Transverse colon (tissue), 4 donors: ENCODE measurements around the gene PLCD3. TPM values are rescaled to one million over a fixed set of nuclear protein-coding genes. Genes with fewer than 3 reads are reported as not detected.

Experiments
- DNase-seq: peaks from one replicate; pipeline ENCODE4 v3.0.0-alpha.2; 2019
- H3K27ac ChIP-seq, 4 donors: fragments of 200-600 bp; sonication (generic); 2 replicates each; pipeline ENCODE4 v1.5.1; 2016 to 2018; ENCODE audit warnings: inconsistent platforms in 4 of 4
- H3K27me3 ChIP-seq: fragments of 200-600 bp; sonication (generic); 2 replicates; pipeline ENCODE4 v1.5.1; 2017; ENCODE audit warnings: inconsistent platforms
- H3K36me3 ChIP-seq, 4 donors: fragments of 200-600 bp; sonication (generic); 2 replicates each; pipeline ENCODE4 v1.5.1; 2017 to 2019; ENCODE audit warnings: inconsistent platforms in 4 of 4
- H3K4me1 ChIP-seq, 4 donors: fragments of 200-600 bp; sonication (generic); 2 replicates each; pipeline ENCODE4 v1.5.1; 2017 to 2020; ENCODE audit warnings: inconsistent platforms in 4 of 4
- H3K4me3 ChIP-seq, 4 donors: fragments of 200-600 bp; sonication (generic); 1 replicate in 1 of 4; 2 replicates in 3 of 4; pipeline versions ENCODE4 v1.5.1 to v1.6.1; 2017 to 2019; ENCODE audit warnings: inconsistent platforms in 4 of 4
- H3K9me3 ChIP-seq, 2 donors: fragments of 200-600 bp; sonication (generic); 2 replicates each; pipeline ENCODE4 v1.5.1; 2017 to 2019; ENCODE audit warnings: inconsistent platforms in 2 of 2
- EP300 ChIP-seq: sonication (generic); formaldehyde crosslinking; IDR thresholded peaks from one replicate; pipeline ENCODE4 v1.6.1; 2017; ENCODE audit warnings: antibody characterized with exemption, low read depth
- POLR2A ChIP-seq: fragments of 450-650 bp; IDR thresholded peaks from one replicate; pipeline ENCODE4 v1.6.1; 2016; ENCODE audit warnings: antibody characterized with exemption, mild to moderate bottlenecking, moderate library complexity
- POLR2AphosphoS5 ChIP-seq, 3 donors: sonication (generic); formaldehyde crosslinking; IDR thresholded peaks; one replicate each; pipeline ENCODE4 v1.6.1; 2016; ENCODE audit warnings: antibody characterized with exemption in 3 of 3
- WGBS, 2 donors: methylation state at CpG; one replicate each; pipeline ENCODE4 v1.1.5; 2018; ENCODE audit warnings: low coverage in 1 of 2; 5-methylcytosine and 5-hydroxymethylcytosine counted together
- in situ Hi-C, 4 donors: fragments of 200-750 bp; cut with MboI; loops; one replicate each; pipeline versions ENCODE4 v1.15.0 to v1.15.1; 2017; ENCODE audit warnings: low sequenced_read_pairs in 3 of 4, low pct_ligation_motif_present in 1 of 4, low pct_unique_long_range_greater_than_20kb in 1 of 4
- intact Hi-C: fragments of 100-400 bp; cut with DNase I; formaldehyde crosslinking; loops from one replicate; pipeline ENCODE4 v1.15.1; 2023; ENCODE audit warnings: low total_unique reads
- total RNA-seq, 4 donors: library from RNA; depleted of rRNA; stranded (reverse); fragments of >200 nt; gene quantifications; one replicate each; pipeline ENCODE4 v1.1.0, GENCODE V29; 2016
- TF ChIP-seq, protein P1 (sequence below), 5 experiments: fragments of 200-600 bp in 3 of 5; fragments of 450-650 bp in 2 of 5; sonication (generic) in 3 of 5; IDR thresholded peaks; 1 replicate in 2 of 5; 2 replicates in 3 of 5; pipeline ENCODE4 v1.5.1; 2016 to 2017; ENCODE audit warnings: antibody characterized with exemption in 5 of 5, inconsistent platforms in 3 of 5, mild to moderate bottlenecking in 2 of 5, moderate library complexity in 1 of 5

Gene PLCD3
- total RNA-seq, 4 donors from 2014 or later = 157 to 369 (median 335) TPM

DNA sequence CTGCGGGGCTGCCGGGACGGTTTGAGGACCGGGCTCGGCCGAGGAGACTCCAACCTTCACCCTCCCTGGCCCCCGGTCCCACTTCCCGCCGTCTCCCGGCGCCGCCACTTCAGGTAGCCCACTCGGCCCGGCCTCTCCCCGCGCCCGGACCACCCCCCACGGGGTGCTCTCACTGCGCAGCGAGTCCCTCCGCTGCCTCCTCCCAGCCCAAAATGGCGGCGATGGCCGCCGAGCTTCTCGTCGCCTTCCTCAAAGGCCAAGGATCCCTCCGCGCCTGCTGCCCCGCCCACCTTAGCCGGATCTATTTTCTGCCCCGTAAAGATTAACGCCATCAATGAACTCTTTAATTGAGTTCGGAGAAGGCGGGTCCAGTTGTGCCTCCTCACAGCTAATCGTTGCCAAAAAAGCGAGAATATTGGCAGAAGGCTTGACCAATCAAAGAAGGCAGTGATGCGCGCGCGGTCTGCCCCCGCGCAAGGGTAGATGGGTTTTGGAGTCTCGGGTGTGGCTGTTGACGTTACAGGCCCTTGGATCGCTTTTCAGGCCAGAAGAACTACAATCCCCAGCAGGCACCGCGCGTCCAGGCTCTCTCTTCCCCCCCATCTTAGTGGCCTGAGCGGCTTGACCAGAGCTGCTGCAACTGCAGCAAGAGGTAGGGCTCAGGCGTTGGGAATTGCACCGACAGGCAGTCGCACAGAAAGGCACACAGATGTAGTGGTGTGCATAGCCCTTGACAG lies 29.1 kb upstream of the PLCD3 start, which contains the start of gene HEXIM2:
TSS of gene HEXIM2 (plus strand) at position 588 of the 737 bp plus-strand sequence. CDS start 919 bp downstream, outside the sequence.
- Histone ChIP-seq H3K4me3 (peak within 1 kb of the TSS; percentile 59 to 85 (median 75)), H3K9me3 (no peaks in the 10 kb centered on the region), H3K36me3 (no peaks in the 10 kb centered on the region), H3K4me1 (peaks cover 19 to 47% (median 36%) of the 10 kb centered on the region in 4 donors), H3K27ac (peak within 1 kb of the TSS; percentile 94 to 99 (median 98)), H3K27me3 (no peaks in the 10 kb centered on the region)
- WGBS, 2 donors = 0% methylated on average over 31 of the region's 53 CpGs; no CpG with 5 or more reads in 1 of the 2 donors
- in situ Hi-C loops (no loop called here), intact Hi-C loops (loop anchor here (2.0 kb wide), 1 partner anchor 15 kb away; no protein-coding TSS in a partner anchor)
- TF ChIP-seq, protein P1, sequence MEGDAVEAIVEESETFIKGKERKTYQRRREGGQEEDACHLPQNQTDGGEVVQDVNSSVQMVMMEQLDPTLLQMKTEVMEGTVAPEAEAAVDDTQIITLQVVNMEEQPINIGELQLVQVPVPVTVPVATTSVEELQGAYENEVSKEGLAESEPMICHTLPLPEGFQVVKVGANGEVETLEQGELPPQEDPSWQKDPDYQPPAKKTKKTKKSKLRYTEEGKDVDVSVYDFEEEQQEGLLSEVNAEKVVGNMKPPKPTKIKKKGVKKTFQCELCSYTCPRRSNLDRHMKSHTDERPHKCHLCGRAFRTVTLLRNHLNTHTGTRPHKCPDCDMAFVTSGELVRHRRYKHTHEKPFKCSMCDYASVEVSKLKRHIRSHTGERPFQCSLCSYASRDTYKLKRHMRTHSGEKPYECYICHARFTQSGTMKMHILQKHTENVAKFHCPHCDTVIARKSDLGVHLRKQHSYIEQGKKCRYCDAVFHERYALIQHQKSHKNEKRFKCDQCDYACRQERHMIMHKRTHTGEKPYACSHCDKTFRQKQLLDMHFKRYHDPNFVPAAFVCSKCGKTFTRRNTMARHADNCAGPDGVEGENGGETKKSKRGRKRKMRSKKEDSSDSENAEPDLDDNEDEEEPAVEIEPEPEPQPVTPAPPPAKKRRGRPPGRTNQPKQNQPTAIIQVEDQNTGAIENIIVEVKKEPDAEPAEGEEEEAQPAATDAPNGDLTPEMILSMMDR (IDR thresholded peaks at IDR 0.05) = no peak
- TF ChIP-seq POLR2A (peak; percentile 91), POLR2AphosphoS5 (IDR thresholded peaks at IDR 0.05) (peak; percentile 88 to 98 (median 96))
- peak; percentile 99 for DNase-seq

DNA sequence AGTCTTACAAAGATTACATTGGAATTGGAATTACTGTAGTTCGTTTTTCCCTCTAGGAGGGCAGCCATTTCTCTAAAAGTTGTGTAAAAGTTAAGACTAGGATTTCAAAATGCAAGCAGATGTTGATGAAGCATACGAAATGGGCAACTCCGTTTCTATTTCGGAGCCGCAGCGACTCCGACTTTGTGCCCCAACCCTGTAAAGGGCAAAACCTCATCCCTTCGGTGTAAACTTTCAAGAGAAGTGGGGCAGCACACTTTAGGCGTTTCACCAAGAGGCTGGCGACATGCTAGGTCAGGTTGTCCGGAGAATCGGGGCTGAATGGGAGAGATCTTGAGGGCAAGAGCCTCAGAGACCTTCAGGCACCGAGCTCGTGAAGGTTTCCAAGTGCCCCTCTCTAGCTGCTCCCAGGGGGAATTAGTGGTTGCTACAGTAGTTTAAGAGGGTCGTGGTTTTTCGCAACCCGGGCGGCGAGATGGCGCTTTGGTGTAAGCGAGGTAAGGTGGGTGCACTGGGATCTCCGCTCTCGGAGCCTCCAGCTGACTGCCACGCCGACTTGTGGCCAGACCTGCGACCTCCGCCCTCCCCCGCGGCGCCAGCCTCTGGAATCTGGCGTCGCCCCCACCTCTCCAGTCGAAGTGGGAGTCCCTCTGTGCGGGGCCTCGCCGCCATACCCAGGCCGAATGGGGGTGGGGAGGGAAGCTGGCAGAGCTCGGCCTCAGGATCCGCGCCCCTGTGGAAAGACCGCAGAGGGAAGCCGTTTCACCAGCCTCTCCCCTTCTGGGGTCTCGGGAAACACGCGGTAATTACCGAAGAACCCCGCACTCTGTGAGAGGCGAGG lies 28.4 kb upstream of the PLCD3 start:
- H3K4me1 ChIP-seq = peaks cover 19 to 48% (median 36%) of the 10 kb centered on the region in 4 donors
- no peaks in the 10 kb centered on the region for H3K36me3 ChIP-seq
- WGBS, 2 donors = 0 to 1% methylated on average over 1 to 22 of the region's 48 CpGs
- DNase-seq = peak; percentile 67
- TF ChIP-seq POLR2A = no peak
- TF ChIP-seq, protein P1 (IDR thresholded peaks at IDR 0.05) = peak in 4 of 5 experiments; percentile 7 to 42 (median 17)
- no peak for TF ChIP-seq EP300
- TF ChIP-seq POLR2AphosphoS5 (IDR thresholded peaks at IDR 0.05) = peak in 1 of 3 donors; percentile 3
- H3K27me3 ChIP-seq = no peaks in the 10 kb centered on the region
- in situ Hi-C loops = no loop called here
- peak overlapping the region; percentile 94 to 99 (median 98) for H3K27ac ChIP-seq
- no peaks in the 10 kb centered on the region for H3K9me3 ChIP-seq
- H3K4me3 ChIP-seq = peak overlapping the region; percentile 59 to 85 (median 75)
- intact Hi-C loops = loop anchor here (2.0 kb wide), 1 partner anchor 14 kb away; no protein-coding TSS in a partner anchor

DNA sequence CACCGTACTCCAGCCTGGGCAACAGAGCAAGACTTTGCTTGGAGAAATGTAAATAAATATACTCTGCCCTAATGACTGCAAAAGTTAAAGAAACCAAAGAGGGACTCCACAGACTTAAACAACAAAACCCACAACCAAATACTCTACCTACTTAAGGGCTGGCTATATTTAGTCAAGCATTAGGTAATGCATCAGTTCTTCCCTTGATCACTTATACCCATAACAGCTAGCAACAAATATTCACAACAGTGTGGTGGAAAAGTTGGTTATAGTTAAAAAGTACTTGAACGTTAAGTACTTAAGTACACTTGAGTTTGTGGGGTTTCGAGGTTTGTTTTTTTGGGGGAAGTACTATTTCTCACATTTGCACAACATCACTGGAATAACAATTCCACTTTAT lies 23.9 kb upstream of the PLCD3 start:
- Histone ChIP-seq H3K27ac (peak overlapping the region in 1 of 4 donors; percentile 10), H3K36me3 (no peaks in the 10 kb centered on the region), H3K4me3 (no peak overlapping the region), H3K4me1 (peaks cover 23 to 67% (median 41%) of the 10 kb centered on the region in 4 donors), H3K27me3 (no peaks in the 10 kb centered on the region), H3K9me3 (no peaks in the 10 kb centered on the region)
- 83 to 100% methylated on average over 2 to 3 of the region's 3 CpGs for WGBS, 2 donors
- TF ChIP-seq POLR2AphosphoS5 (IDR thresholded peaks at IDR 0.05) = no peak
- in situ Hi-C loops = no loop called here
- intact Hi-C loops = no loop called here
- no peak for DNase-seq

DNA sequence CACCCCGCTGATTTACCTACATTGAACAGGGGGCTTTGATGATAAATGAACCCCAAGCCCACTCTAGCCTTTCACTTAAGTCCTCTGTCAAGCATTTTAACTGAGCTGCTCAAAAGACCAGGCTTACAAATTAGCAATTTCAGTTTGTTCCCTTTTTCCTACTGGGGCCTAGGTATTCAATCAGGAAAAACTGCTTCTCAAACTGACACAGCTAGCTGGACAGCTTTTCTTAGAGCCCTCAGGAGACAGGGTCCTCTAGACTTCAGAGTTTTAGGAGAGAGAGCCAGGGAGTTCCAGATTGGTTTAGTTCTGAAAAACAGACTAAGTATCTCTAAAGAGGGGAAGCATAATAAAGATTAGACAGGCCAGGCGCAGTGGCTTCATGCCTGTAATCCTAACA lies 23.2 kb upstream of the PLCD3 start:
- H3K27me3 ChIP-seq = no peaks in the 10 kb centered on the region
- H3K27ac ChIP-seq = peak overlapping the region in 2 of 4 donors; percentile 10 to 39
- no peaks in the 10 kb centered on the region for H3K9me3 ChIP-seq
- WGBS, 2 donors = 80 to 93% methylated on average over 1 to 2 of the region's 2 CpGs
- in situ Hi-C loops = no loop called here
- no peak for TF ChIP-seq POLR2AphosphoS5 (IDR thresholded peaks at IDR 0.05)
- TF ChIP-seq EP300 = no peak
- TF ChIP-seq POLR2A = no peak
- TF ChIP-seq, protein P1 (IDR thresholded peaks at IDR 0.05) = no peak
- peaks cover 23 to 75% (median 47%) of the 10 kb centered on the region in 4 donors for H3K4me1 ChIP-seq
- DNase-seq = no peak
- intact Hi-C loops = no loop called here
- H3K4me3 ChIP-seq = no peak overlapping the region
- H3K36me3 ChIP-seq = no peaks in the 10 kb centered on the region
